GM08714 (cell line): ENCODE data around the gene VSTM5.
"Not testable (repeated sequence)": the region's sequence is repeated elsewhere in the genome, so short reads cannot be mapped to it uniquely, and the experiment has no call there.

Experiments used
- H3K4me3 ChIP-seq: fragments of 200-500 bp; sonication (Bioruptor generic); 2 replicates; pipeline ENCODE4 v1.5.1; 2014; ENCODE audit warnings: mild to moderate bottlenecking, low read length, inconsistent platforms
- ZNF274 ChIP-seq: IDR thresholded peaks from 2 replicates; pipeline ENCODE4 v1.6.1; 2012; ENCODE audit warnings: mild to moderate bottlenecking, low read depth, low read length

VSTM5 gene, protein sequence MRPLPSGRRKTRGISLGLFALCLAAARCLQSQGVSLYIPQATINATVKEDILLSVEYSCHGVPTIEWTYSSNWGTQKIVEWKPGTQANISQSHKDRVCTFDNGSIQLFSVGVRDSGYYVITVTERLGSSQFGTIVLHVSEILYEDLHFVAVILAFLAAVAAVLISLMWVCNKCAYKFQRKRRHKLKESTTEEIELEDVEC

DNA sequence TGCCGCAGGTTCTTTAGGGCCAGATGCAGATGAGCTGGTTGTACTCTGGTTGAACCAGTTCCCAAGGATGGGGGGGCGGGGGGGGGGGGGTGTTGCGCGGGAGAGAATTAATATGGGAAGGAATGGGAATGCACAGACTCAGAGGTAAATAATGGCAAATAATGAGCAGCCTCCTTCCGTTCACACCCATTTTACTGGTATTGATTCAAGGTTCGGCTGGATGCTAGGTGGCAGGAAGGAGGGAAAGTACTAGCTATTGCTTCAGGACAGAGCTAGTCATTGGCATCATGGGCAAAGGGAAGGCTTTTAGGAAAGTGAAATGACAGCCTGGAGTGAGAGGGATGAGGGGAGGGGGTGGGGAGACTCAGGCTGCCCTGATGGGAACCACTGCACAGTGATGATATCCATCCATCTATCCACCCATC, at the start of gene VSTM5:
Gene VSTM5, minus strand, starts transcription at position 25 of the 425 bp plus-strand sequence. CDS start 116 bp downstream, outside the sequence.
- TF ChIP-seq ZNF274: no peak
- no peak within 1 kb of the TSS for H3K4me3 ChIP-seq

GRCh38 chr11:93895106-93895862, 44.9 kb upstream of the VSTM5 start:
- no peak for TF ChIP-seq ZNF274
- no peak overlapping the region for H3K4me3 ChIP-seq

DNA sequence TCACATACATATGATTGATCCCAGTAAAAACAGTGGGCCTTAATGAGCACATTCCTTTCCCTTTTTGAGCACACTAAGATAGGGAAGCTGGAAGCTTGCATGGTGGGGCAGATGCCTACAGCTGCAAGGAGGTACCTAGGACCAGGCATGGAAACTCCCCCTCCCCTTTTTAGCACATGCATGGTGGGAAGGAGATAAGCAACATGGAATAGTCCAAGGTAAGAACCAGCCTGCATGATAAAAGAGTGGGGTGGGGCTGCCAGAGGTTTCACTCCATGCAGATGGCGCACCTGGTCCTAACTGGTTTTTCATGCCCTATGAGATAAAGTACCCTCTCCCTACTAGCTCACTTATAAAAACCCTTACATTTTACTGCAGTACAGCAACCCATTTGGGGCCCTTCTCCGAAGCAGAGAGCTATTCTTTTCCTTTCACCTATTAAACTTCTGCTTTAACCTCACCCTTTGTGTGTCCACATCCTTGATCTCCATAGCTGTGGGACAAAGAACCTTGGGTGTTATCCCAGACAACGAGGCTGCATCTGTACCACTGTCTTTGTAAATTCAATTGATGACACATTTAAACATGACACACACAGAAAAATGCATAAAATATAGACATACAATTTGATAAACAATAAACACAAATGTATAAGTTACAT, 40.1 kb upstream of the VSTM5 start:
- no peak for TF ChIP-seq ZNF274
- no peak overlapping the region for H3K4me3 ChIP-seq

- no peak overlapping the region for H3K4me3 ChIP-seq
- no peak for TF ChIP-seq ZNF274
Measured at GRCh38 chr11:93887111-93887510, 36.7 kb upstream of the VSTM5 start.

- not testable (repeated sequence) for H3K4me3 ChIP-seq
Measured at GRCh38 chr11:93879114-93879513, 28.7 kb upstream of the VSTM5 start.

- H3K4me3 ChIP-seq: no peak overlapping the region
- no peak for TF ChIP-seq ZNF274
Measured at GRCh38 chr11:93875637-93876036, 25.2 kb upstream of the VSTM5 start.

- no peak for TF ChIP-seq ZNF274
- H3K4me3 ChIP-seq: no peak overlapping the region
Measured at GRCh38 chr11:93871526-93871925, 21.1 kb upstream of the VSTM5 start.

- H3K4me3 ChIP-seq: no peak overlapping the region
- no peak for TF ChIP-seq ZNF274
Measured at GRCh38 chr11:93870616-93871015, 20.2 kb upstream of the VSTM5 start.

DNA sequence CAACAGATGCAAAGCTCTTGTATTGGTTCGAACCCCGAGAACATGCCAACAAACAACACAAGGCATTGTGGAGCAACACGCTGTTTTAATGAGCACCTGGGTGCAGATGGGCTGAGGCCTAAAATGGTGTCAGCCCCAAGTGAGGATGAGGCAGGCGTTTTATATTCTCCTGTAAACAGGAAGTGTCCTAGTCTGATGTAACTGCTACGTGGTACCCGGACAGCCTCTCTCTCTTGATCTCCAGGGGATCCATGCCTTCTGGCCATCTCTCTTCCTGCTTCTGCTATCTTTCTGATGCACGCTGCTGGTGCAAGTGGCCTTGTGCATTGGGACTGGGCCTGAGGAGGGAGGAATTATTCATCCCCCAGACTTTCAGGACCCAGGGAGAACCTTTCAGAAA, 19.4 kb upstream of the VSTM5 start:
- no peak overlapping the region for H3K4me3 ChIP-seq
- TF ChIP-seq ZNF274: no peak

DNA sequence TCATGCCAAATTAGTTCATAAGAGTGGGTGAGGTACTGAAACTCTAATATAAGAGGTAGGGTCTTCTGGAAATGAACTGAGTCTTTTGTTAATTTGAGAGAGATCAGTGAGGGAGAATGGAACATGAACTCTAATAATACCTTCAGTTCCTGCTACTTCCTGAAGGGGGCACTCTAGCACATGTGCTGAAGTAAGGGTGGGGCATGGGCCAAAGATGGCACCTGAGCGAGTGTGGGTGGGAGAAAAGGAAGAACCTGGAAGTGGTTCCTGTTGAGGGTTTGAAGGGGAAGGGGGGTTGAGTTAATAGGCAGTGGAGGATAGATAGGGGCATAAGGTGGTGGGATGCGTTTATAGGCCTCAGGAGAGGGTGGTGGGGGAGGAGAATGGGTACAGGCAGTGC, 18.0 kb upstream of the VSTM5 start:
- not testable (repeated sequence) for H3K4me3 ChIP-seq

DNA sequence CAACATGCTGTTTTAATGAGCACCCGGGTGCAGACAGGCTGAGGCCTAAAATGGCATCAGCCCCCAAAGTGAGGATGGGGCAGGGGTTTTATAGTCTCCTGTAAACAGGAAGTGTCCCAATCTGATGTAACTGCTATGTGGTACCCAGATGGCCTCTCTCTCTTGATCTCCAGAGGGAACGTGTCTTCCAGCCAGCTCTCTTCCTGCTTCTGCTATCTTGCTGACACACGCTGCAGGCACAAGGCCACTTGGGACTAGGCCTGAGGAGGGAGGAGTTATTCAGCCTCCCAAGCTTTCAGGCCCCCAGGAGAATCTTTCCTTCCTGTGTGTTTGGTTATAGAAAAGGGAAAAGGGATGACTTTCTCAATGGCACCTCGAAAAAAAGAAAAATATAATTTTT, 11.4 kb upstream of the VSTM5 start:
- no peak for TF ChIP-seq ZNF274
- no peak overlapping the region for H3K4me3 ChIP-seq

DNA sequence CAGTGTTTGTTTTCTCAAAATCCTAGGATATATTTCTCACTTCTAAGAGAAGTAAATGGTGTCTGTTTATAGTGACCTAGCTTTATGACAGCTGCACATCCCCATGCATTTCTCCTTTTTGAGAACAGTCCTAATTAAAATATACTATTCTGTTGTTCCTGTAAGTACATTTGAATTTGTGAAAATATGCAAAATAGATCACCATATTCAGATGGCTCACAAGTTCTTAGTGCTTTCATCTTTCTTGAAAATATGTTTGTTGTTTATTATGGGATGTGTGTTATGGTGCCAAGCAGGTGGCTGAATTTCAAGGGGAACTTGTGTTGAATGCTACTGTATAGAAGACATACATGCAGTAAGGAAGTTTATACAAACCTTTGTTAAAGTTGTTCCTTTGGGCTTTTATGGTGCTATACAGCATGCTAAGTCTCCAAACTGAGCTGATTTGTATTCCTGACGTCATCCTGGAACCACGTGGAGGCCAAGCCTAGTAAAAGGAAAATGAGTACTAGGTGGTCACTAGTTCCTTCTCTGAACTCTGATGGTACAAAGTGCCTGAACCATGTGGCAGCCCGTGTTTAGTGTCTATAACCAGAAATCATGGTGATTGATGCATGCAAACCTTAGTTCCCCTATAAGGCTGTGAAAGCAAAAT, 7.8 kb upstream of the VSTM5 start:
- TF ChIP-seq ZNF274: no peak
- H3K4me3 ChIP-seq: no peak overlapping the region

- TF ChIP-seq ZNF274: no peak
- no peak overlapping the region for H3K4me3 ChIP-seq
Measured at GRCh38 chr11:93857413-93858120, 7.1 kb upstream of the VSTM5 start.

- no peak overlapping the region for H3K4me3 ChIP-seq
- TF ChIP-seq ZNF274: no peak
Measured at GRCh38 chr11:93852242-93852641, 1.8 kb upstream of the VSTM5 start.
